K562 (cell line): ENCODE data around the gene COP1.

Experiments used
- ADNP ChIP-seq: fragments of 200-800 bp; sonication (Bioruptor generic); IDR thresholded peaks from 2 replicates; pipeline ENCODE4 v1.6.1; 2016; ENCODE audit warnings: missing genetic modification characterization, missing compliant biosample characterization
- EZH2 ChIP-seq: IDR thresholded peaks from 2 replicates; pipeline ENCODE4 v1.6.1; 2012; ENCODE audit warnings: low read depth, mild to moderate bottlenecking, inconsistent platforms, low read length, borderline replicate concordance
- NFRKB ChIP-seq: fragments of 450-650 bp; IDR thresholded peaks from 2 replicates; pipeline ENCODE4 v1.6.1; 2016; ENCODE audit warnings: low read depth
- RAD21 ChIP-seq, 2 experiments: fragments of 250-450 bp in 1 of 2; fragments of 450-650 bp in 1 of 2; sonication (Bioruptor Pico) in 1 of 2; formaldehyde crosslinking in 1 of 2; IDR thresholded peaks in 1 of 2; conservative IDR thresholded peaks in 1 of 2; 2 replicates each; pipeline versions ENCODE4 v1.4.0 to v1.8.0; 2020 to 2022; ENCODE audit warnings: mild to moderate bottlenecking in 2 of 2, moderate library complexity in 1 of 2
- SMC3 ChIP-seq: conservative IDR thresholded peaks from 2 replicates; pipeline ENCODE4 v1.6.1; 2011; ENCODE audit warnings: low read depth, low read length, improper control_type of control experiment; ENCODE audit not compliant: insufficient read depth
- TAF1 ChIP-seq: IDR thresholded peaks from 2 replicates; pipeline ENCODE4 v1.6.1; 2011; ENCODE audit warnings: mild to moderate bottlenecking, low read length, moderate library complexity; ENCODE audit not compliant: insufficient read depth, control insufficient read depth, severe bottlenecking; ENCODE audit errors: extremely low read depth
- ZNF124 ChIP-seq: sonication (generic); formaldehyde crosslinking; IDR thresholded peaks from 2 replicates; pipeline ENCODE4 v1.8.1; 2022; ENCODE audit warnings: missing genetic modification reagents
- ZNF282 ChIP-seq: sonication (generic); formaldehyde crosslinking; IDR thresholded peaks from 2 replicates; pipeline ENCODE4 v1.8.1; 2023; ENCODE audit warnings: missing genetic modification reagents
- TF ChIP-seq, protein P1 (sequence below), 3 experiments: IDR thresholded peaks in 2 of 3; conservative IDR thresholded peaks in 1 of 3; 2 replicates each; pipeline ENCODE4 v1.5.1; 2011 to 2012; ENCODE audit warnings: low read length in 3 of 3, mild to moderate bottlenecking in 3 of 3, control low read depth in 2 of 3, improper control_type of control experiment in 1 of 3, inconsistent platforms in 1 of 3, low read depth in 1 of 3, mixed read lengths in 1 of 3, moderate library complexity in 1 of 3; ENCODE audit not compliant: insufficient read depth in 2 of 3

DNA sequence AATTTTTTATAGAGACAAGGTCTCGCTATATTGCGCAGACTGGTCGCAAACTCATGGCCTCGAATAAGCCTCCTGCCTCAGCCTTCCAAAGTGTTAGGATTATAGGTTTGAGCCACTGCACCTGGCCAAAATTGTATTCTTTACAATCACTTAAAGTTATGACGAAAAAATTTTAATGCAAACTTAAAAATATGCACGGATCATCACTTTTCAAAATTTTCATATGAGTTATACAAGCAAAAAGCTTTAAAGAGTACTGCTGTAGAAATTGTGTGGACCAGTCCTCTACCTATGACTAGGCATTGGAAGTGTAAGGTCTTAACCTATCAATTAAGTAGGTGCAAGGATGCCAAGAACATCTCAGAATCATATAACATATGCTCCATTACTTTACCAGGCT, 34.9 kb downstream of the COP1 start:
- TF ChIP-seq EZH2 (no peak), ADNP (tag) (no peak), SMC3 (no peak), NFRKB (no peak), TAF1 (no peak), ZNF282 (CRISPR knock-in tag) (no peak), ZNF124 (CRISPR knock-in tag) (no peak), RAD21 (CRISPR knock-in tag; conservative IDR thresholded peaks at IDR 0.05 in 1 of 2, IDR thresholded peaks at IDR 0.05 in 1 of 2) (no peak)
- TF ChIP-seq, protein P1, sequence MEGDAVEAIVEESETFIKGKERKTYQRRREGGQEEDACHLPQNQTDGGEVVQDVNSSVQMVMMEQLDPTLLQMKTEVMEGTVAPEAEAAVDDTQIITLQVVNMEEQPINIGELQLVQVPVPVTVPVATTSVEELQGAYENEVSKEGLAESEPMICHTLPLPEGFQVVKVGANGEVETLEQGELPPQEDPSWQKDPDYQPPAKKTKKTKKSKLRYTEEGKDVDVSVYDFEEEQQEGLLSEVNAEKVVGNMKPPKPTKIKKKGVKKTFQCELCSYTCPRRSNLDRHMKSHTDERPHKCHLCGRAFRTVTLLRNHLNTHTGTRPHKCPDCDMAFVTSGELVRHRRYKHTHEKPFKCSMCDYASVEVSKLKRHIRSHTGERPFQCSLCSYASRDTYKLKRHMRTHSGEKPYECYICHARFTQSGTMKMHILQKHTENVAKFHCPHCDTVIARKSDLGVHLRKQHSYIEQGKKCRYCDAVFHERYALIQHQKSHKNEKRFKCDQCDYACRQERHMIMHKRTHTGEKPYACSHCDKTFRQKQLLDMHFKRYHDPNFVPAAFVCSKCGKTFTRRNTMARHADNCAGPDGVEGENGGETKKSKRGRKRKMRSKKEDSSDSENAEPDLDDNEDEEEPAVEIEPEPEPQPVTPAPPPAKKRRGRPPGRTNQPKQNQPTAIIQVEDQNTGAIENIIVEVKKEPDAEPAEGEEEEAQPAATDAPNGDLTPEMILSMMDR (IDR thresholded peaks at IDR 0.05 in 2 of 3, conservative IDR thresholded peaks at IDR 0.05 in 1 of 3; ENCODE audit: insufficient read depth in 2 of 3, low read depth in 1 of 3, low read length in 3 of 3), result no peak
